ENCODE measurements around the gene GLDN. TPM values are rescaled to one million over a fixed set of nuclear protein-coding genes. Genes with fewer than 3 reads are reported as not detected.
A peak's percentile ranks its signal among the peaks of the same experiment; 100 is the strongest.

Gene GLDN
- total and polyA plus RNA-seq, 2 experiments from 2014 or later: 0.32 to 1.2 TPM

DNA sequence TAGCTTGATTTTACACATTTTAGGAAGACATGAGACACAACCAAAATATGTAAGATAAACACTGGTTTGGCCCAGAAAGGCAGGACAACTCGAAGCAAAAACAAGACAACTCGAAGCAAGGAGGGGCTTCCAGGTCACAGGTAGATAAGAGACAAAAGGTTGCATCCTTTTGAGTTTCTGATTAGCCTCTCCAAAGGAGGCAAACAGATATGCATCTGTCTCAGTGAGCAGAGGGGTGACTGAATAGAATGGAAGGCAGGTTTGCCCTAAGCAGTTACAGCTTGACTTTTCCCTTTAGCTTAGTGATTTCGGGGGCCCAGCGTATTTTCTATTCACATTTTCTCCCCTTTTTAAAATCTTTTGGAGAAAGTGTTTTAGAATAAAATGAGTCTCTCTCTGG is 74.7 kb downstream of the GLDN start:
- Histone ChIP-seq H3K79me2 (replicated peaks; ENCODE audit: insufficient read depth) (no peaks in the 10 kb centered on the region), H3K27me3 (ENCODE audit: insufficient read depth) (no peaks in the 10 kb centered on the region), H4K20me1 (replicated peaks; ENCODE audit: insufficient read depth) (no peaks in the 10 kb centered on the region), H3K4me1 (ENCODE audit: insufficient read depth) (peaks cover 6% of the 10 kb centered on the region; the same call in 1 of the 2 replicates), H3K36me3 (ENCODE audit: insufficient read depth) (no peaks in the 10 kb centered on the region), H3K4me3 (no peak overlapping the region), H3K27ac (ENCODE audit: low read depth) (no peak overlapping the region), H2AFZ (no peak overlapping the region), H3K9me2 (ENCODE audit: insufficient read depth) (no peaks in the 10 kb centered on the region), H3F3A (replicated peaks; ENCODE audit: low read depth) (no peaks in the 10 kb centered on the region), H3K4me2 (peak overlapping the region; percentile 60)
- ATAC-seq (peak; percentile 51; the same call in 2 of the 3 replicates), DNase-seq (ENCODE audit: low spot score) (peak; percentile 31)
- Mint-ChIP-seq H3K36me3 (ENCODE audit: low read depth) (no peaks in the 10 kb centered on the region), H3K9me3 (no peaks in the 10 kb centered on the region), H3K4me1 (peaks cover 21% of the 10 kb centered on the region), H3K4me3 (no peak overlapping the region), H3K27ac (no peak overlapping the region), H3K27me3 (ENCODE audit: insufficient read depth, low read depth, poor library complexity) (peaks cover 2% of the 10 kb centered on the region)
- no peak for TF ChIP-seq EZH2phosphoT487 (IDR thresholded peaks at IDR 0.05; ENCODE audit: unreplicated experiment)
- TF ChIP-seq CREB1 (CRISPR knock-in tag; IDR thresholded peaks at IDR 0.05; ENCODE audit: low read depth): no peak
- TF ChIP-seq, protein P1, sequence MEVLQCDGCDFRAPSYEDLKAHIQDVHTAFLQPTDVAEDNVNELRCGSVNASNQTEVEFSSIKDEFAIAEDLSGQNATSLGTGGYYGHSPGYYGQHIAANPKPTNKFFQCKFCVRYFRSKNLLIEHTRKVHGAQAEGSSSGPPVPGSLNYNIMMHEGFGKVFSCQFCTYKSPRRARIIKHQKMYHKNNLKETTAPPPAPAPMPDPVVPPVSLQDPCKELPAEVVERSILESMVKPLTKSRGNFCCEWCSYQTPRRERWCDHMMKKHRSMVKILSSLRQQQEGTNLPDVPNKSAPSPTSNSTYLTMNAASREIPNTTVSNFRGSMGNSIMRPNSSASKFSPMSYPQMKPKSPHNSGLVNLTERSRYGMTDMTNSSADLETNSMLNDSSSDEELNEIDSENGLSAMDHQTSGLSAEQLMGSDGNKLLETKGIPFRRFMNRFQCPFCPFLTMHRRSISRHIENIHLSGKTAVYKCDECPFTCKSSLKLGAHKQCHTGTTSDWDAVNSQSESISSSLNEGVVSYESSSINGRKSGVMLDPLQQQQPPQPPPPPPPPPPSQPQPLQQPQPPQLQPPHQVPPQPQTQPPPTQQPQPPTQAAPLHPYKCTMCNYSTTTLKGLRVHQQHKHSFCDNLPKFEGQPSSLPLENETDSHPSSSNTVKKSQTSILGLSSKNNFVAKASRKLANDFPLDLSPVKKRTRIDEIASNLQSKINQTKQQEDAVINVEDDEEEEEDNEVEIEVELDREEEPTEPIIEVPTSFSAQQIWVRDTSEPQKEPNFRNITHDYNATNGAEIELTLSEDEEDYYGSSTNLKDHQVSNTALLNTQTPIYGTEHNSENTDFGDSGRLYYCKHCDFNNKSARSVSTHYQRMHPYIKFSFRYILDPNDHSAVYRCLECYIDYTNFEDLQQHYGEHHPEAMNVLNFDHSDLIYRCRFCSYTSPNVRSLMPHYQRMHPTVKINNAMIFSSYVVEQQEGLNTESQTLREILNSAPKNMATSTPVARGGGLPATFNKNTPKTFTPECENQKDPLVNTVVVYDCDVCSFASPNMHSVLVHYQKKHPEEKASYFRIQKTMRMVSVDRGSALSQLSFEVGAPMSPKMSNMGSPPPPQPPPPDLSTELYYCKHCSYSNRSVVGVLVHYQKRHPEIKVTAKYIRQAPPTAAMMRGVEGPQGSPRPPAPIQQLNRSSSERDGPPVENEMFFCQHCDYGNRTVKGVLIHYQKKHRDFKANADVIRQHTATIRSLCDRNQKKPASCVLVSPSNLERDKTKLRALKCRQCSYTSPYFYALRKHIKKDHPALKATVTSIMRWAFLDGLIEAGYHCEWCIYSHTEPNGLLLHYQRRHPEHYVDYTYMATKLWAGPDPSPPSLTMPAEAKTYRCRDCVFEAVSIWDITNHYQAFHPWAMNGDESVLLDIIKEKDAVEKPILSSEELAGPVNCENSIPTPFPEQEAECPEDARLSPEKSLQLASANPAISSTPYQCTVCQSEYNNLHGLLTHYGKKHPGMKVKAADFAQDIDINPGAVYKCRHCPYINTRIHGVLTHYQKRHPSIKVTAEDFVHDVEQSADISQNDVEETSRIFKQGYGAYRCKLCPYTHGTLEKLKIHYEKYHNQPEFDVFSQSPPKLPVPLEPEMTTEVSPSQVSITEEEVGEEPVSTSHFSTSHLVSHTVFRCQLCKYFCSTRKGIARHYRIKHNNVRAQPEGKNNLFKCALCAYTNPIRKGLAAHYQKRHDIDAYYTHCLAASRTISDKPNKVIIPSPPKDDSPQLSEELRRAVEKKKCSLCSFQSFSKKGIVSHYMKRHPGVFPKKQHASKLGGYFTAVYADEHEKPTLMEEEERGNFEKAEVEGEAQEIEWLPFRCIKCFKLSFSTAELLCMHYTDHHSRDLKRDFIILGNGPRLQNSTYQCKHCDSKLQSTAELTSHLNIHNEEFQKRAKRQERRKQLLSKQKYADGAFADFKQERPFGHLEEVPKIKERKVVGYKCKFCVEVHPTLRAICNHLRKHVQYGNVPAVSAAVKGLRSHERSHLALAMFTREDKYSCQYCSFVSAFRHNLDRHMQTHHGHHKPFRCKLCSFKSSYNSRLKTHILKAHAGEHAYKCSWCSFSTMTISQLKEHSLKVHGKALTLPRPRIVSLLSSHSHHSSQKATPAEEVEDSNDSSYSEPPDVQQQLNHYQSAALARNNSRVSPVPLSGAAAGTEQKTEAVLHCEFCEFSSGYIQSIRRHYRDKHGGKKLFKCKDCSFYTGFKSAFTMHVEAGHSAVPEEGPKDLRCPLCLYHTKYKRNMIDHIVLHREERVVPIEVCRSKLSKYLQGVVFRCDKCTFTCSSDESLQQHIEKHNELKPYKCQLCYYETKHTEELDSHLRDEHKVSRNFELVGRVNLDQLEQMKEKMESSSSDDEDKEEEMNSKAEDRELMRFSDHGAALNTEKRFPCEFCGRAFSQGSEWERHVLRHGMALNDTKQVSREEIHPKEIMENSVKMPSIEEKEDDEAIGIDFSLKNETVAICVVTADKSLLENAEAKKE (CRISPR knock-in tag; IDR thresholded peaks at IDR 0.05): no peak
- no peak for TF ChIP-seq ZNF114 (CRISPR knock-in tag; IDR thresholded peaks at IDR 0.05)
- TF ChIP-seq STAT1 (IDR thresholded peaks at IDR 0.05; ENCODE audit: unreplicated experiment): no peak
- TF ChIP-seq POLR2AphosphoS5 (IDR thresholded peaks at IDR 0.05; ENCODE audit: low read depth): no peak
- no peak for TF ChIP-seq ZNF331 (CRISPR knock-in tag; IDR thresholded peaks at IDR 0.05; ENCODE audit: low read depth)
- TF ChIP-seq, protein P2, sequence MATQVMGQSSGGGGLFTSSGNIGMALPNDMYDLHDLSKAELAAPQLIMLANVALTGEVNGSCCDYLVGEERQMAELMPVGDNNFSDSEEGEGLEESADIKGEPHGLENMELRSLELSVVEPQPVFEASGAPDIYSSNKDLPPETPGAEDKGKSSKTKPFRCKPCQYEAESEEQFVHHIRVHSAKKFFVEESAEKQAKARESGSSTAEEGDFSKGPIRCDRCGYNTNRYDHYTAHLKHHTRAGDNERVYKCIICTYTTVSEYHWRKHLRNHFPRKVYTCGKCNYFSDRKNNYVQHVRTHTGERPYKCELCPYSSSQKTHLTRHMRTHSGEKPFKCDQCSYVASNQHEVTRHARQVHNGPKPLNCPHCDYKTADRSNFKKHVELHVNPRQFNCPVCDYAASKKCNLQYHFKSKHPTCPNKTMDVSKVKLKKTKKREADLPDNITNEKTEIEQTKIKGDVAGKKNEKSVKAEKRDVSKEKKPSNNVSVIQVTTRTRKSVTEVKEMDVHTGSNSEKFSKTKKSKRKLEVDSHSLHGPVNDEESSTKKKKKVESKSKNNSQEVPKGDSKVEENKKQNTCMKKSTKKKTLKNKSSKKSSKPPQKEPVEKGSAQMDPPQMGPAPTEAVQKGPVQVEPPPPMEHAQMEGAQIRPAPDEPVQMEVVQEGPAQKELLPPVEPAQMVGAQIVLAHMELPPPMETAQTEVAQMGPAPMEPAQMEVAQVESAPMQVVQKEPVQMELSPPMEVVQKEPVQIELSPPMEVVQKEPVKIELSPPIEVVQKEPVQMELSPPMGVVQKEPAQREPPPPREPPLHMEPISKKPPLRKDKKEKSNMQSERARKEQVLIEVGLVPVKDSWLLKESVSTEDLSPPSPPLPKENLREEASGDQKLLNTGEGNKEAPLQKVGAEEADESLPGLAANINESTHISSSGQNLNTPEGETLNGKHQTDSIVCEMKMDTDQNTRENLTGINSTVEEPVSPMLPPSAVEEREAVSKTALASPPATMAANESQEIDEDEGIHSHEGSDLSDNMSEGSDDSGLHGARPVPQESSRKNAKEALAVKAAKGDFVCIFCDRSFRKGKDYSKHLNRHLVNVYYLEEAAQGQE (IDR thresholded peaks at IDR 0.05; ENCODE audit: unreplicated experiment): no peak
- TF ChIP-seq, protein P3, sequence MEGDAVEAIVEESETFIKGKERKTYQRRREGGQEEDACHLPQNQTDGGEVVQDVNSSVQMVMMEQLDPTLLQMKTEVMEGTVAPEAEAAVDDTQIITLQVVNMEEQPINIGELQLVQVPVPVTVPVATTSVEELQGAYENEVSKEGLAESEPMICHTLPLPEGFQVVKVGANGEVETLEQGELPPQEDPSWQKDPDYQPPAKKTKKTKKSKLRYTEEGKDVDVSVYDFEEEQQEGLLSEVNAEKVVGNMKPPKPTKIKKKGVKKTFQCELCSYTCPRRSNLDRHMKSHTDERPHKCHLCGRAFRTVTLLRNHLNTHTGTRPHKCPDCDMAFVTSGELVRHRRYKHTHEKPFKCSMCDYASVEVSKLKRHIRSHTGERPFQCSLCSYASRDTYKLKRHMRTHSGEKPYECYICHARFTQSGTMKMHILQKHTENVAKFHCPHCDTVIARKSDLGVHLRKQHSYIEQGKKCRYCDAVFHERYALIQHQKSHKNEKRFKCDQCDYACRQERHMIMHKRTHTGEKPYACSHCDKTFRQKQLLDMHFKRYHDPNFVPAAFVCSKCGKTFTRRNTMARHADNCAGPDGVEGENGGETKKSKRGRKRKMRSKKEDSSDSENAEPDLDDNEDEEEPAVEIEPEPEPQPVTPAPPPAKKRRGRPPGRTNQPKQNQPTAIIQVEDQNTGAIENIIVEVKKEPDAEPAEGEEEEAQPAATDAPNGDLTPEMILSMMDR (conservative IDR thresholded peaks at IDR 0.05; ENCODE audit: low read depth in 2 of 2): no peak
- TF ChIP-seq, protein P4, sequence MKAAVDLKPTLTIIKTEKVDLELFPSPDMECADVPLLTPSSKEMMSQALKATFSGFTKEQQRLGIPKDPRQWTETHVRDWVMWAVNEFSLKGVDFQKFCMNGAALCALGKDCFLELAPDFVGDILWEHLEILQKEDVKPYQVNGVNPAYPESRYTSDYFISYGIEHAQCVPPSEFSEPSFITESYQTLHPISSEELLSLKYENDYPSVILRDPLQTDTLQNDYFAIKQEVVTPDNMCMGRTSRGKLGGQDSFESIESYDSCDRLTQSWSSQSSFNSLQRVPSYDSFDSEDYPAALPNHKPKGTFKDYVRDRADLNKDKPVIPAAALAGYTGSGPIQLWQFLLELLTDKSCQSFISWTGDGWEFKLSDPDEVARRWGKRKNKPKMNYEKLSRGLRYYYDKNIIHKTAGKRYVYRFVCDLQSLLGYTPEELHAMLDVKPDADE (IDR thresholded peaks at IDR 0.05): no peak
- no peak for TF ChIP-seq JUNB (IDR thresholded peaks at IDR 0.05; ENCODE audit: unreplicated experiment)
- no peak for TF ChIP-seq NANOG (IDR thresholded peaks at IDR 0.05; ENCODE audit: borderline replicate concordance)
- no peak for TF ChIP-seq EZH2 (IDR thresholded peaks at IDR 0.05; ENCODE audit: low read depth, unreplicated experiment)

Data from GM23338 (cell line).